Upper lobe of right lung (tissue), 1 donor: Measurements from ENCODE around the gene CHST2. TPM values are rescaled to one million over a fixed set of nuclear protein-coding genes. Genes with fewer than 3 reads are reported as not detected.

Experiments
- ATAC-seq: fragments of 200-7000 bp; cut with Tn5 transposase; one replicate; pipeline ENCODE4 v1.9.1; 2020; ENCODE audit warnings: mild to moderate bottlenecking, moderate library complexity
- DNase-seq: peaks from one replicate; pipeline ENCODE4 v3.0.0-alpha.2; 2020
- H3K27ac ChIP-seq: fragments of 200-600 bp; one replicate; pipeline ENCODE4 v1.8.0; 2022
- H3K27me3 ChIP-seq: fragments of 200-600 bp; one replicate; pipeline ENCODE4 v1.8.0; 2022; ENCODE audit warnings: mild to moderate bottlenecking
- H3K36me3 ChIP-seq: fragments of 200-600 bp; one replicate; pipeline ENCODE4 v1.8.0; 2022
- H3K4me1 ChIP-seq: fragments of 200-600 bp; one replicate; pipeline ENCODE4 v1.8.0; 2022
- H3K4me3 ChIP-seq: fragments of 200-600 bp; one replicate; pipeline ENCODE4 v1.8.0; 2022; ENCODE audit warnings: mild to moderate bottlenecking
- H3K9me3 ChIP-seq: fragments of 200-600 bp; one replicate; pipeline ENCODE4 v1.8.0; 2022
- CTCF ChIP-seq: fragments of 200-600 bp; IDR thresholded peaks from one replicate; pipeline ENCODE4 v1.8.0; 2022; ENCODE audit warnings: antibody characterized with exemption
- intact Hi-C: fragments of 100-400 bp; cut with DNase I; formaldehyde crosslinking; loops from one replicate; pipeline ENCODE4 v1.11.0; 2022
- total RNA-seq: library from RNA; stranded (reverse); fragmentation: NEBNext Ultra II Directional; extraction: Animal tissue kit (Norgen Biotek cat#: 25700); gene quantifications from one replicate; pipeline ENCODE4 v1.2.1, GENCODE V29; 2021
- donor health status: DM: no; HTN: yes; CAD: no; lungs with severe emphysema.

CHST2 gene
- total RNA-seq, 1 donor from 2014 or later: 8.2 TPM

- no peaks in the 10 kb centered on the region for H3K27me3 ChIP-seq
- no peak for TF ChIP-seq CTCF
- no peak overlapping the region for H3K27ac ChIP-seq
- H3K9me3 ChIP-seq: no peaks in the 10 kb centered on the region
- H3K4me3 ChIP-seq: no peak overlapping the region
- intact Hi-C loops: no loop called here
- no peak for DNase-seq
- no peaks in the 10 kb centered on the region for H3K36me3 ChIP-seq
- H3K4me1 ChIP-seq: no peaks in the 10 kb centered on the region
- no peak for ATAC-seq
These were observed 31.6 kb downstream of the CHST2 start for GRCh38 chr3:143151004-143151731.

- Histone ChIP-seq H3K36me3 (no peaks in the 10 kb centered on the region), H3K27me3 (no peaks in the 10 kb centered on the region), H3K27ac (no peak overlapping the region), H3K4me3 (no peak overlapping the region), H3K9me3 (no peaks in the 10 kb centered on the region), H3K4me1 (no peaks in the 10 kb centered on the region)
- intact Hi-C loops: no loop called here
- ATAC-seq (no peak), DNase-seq (no peak)
- no peak for TF ChIP-seq CTCF
These were observed 32.5 kb downstream of the CHST2 start for GRCh38 chr3:143152043-143152442.

GRCh38 chr3:143155756-143156155 is 36.2 kb downstream of the CHST2 start:
- Histone ChIP-seq H3K4me3 (no peak overlapping the region), H3K27ac (no peak overlapping the region), H3K36me3 (no peaks in the 10 kb centered on the region), H3K27me3 (no peaks in the 10 kb centered on the region), H3K9me3 (no peaks in the 10 kb centered on the region), H3K4me1 (no peaks in the 10 kb centered on the region)
- intact Hi-C loops: no loop called here
- no peak for DNase-seq
- no peak for TF ChIP-seq CTCF
- no peak for ATAC-seq

GRCh38 chr3:143158014-143158988 is 38.7 kb downstream of the CHST2 start:
- Histone ChIP-seq H3K4me1 (no peaks in the 10 kb centered on the region), H3K36me3 (no peaks in the 10 kb centered on the region), H3K9me3 (no peaks in the 10 kb centered on the region), H3K4me3 (no peak overlapping the region), H3K27ac (no peak overlapping the region), H3K27me3 (no peaks in the 10 kb centered on the region)
- no peak for TF ChIP-seq CTCF
- DNase-seq: no peak
- peak; percentile 32 for ATAC-seq
- intact Hi-C loops: no loop called here

GRCh38 chr3:143160437-143160836 is 40.9 kb downstream of the CHST2 start:
- TF ChIP-seq CTCF: no peak
- Histone ChIP-seq H3K4me3 (no peak overlapping the region), H3K4me1 (no peaks in the 10 kb centered on the region), H3K9me3 (no peaks in the 10 kb centered on the region), H3K27me3 (no peaks in the 10 kb centered on the region), H3K36me3 (no peaks in the 10 kb centered on the region), H3K27ac (no peak overlapping the region)
- intact Hi-C loops: no loop called here
- DNase-seq: no peak
- ATAC-seq: no peak
